GM23338 (cell line): ENCODE measurements around the gene MED13L. TPM values are rescaled to one million over a fixed set of nuclear protein-coding genes. Genes with fewer than 3 reads are reported as not detected.

Experiments
- ATAC-seq: fragments of 200-7000 bp; cut with Tn5 transposase; 3 replicates; pipeline ENCODE4 v1.9.1; 2020
- DNase-seq: peaks from one replicate; pipeline ENCODE4 v3.0.0-alpha.2; 2015; ENCODE audit warnings: low spot score
- H2AFZ ChIP-seq: fragments of 200-600 bp; sonication (generic); 2 replicates; pipeline ENCODE4 v1.8.0; 2016; ENCODE audit warnings: antibody characterized with exemption, mild to moderate bottlenecking, moderate library complexity
- H3F3A ChIP-seq: fragments of 200-600 bp; sonication (generic); replicated peaks from 2 replicates; pipeline ENCODE4 v1.8.0; 2017; ENCODE audit warnings: antibody characterized with exemption, mixed run types, low read depth
- H3K27ac ChIP-seq: fragments of 200-600 bp; sonication (generic); 2 replicates; pipeline ENCODE4 v1.6.1; 2016; ENCODE audit warnings: low read depth
- H3K27me3 ChIP-seq: fragments of 200-600 bp; sonication (generic); 2 replicates; pipeline ENCODE4 v1.8.0; 2016; ENCODE audit warnings: mild to moderate bottlenecking, mixed run types, moderate library complexity; ENCODE audit not compliant: insufficient read depth
- H3K36me3 ChIP-seq: fragments of 200-600 bp; sonication (generic); 2 replicates; pipeline ENCODE4 v1.8.0; 2016; ENCODE audit warnings: mild to moderate bottlenecking; ENCODE audit not compliant: insufficient read depth
- H3K4me1 ChIP-seq: fragments of 200-600 bp; sonication (generic); 2 replicates; pipeline ENCODE4 v1.8.0; 2016; ENCODE audit warnings: mild to moderate bottlenecking, moderate library complexity; ENCODE audit not compliant: insufficient read depth
- H3K4me2 ChIP-seq: fragments of 200-600 bp; sonication (generic); 2 replicates; pipeline ENCODE4 v1.7.1; 2017; ENCODE audit warnings: mixed run types
- H3K4me3 ChIP-seq: fragments of 200-600 bp; sonication (generic); 2 replicates; pipeline ENCODE4 v1.6.1; 2016; ENCODE audit warnings: mixed run types
- H3K79me2 ChIP-seq: fragments of 200-600 bp; sonication (generic); replicated peaks from 2 replicates; pipeline ENCODE4 v1.8.0; 2017; ENCODE audit warnings: mild to moderate bottlenecking; ENCODE audit not compliant: insufficient read depth
- H3K9me2 ChIP-seq: fragments of 200-600 bp; sonication (generic); 2 replicates; pipeline ENCODE4 v1.8.0; 2017; ENCODE audit not compliant: insufficient read depth
- H4K20me1 ChIP-seq: fragments of 200-600 bp; sonication (generic); replicated peaks from 2 replicates; pipeline ENCODE4 v1.8.0; 2017; ENCODE audit warnings: mild to moderate bottlenecking; ENCODE audit not compliant: insufficient read depth
- H3K27ac Mint-ChIP-seq: 2 replicates; pipeline ENCODE4 v1.8.0; 2020; ENCODE audit warnings: inconsistent platforms, mild to moderate bottlenecking, moderate library complexity, mixed read lengths
- H3K27me3 Mint-ChIP-seq: 3 replicates; pipeline ENCODE4 v1.8.0; 2022; ENCODE audit warnings: low read depth, mild to moderate bottlenecking, moderate library complexity, mixed read lengths, inconsistent platforms; ENCODE audit not compliant: insufficient read depth, poor library complexity
- H3K36me3 Mint-ChIP-seq: 3 replicates; pipeline ENCODE4 v1.8.0; 2021; ENCODE audit warnings: low read depth, mild to moderate bottlenecking, inconsistent platforms, moderate library complexity, mixed read lengths
- H3K4me1 Mint-ChIP-seq: 3 replicates; pipeline ENCODE4 v1.8.0; 2020; ENCODE audit warnings: mild to moderate bottlenecking, inconsistent platforms, mixed read lengths
- H3K4me3 Mint-ChIP-seq: 3 replicates; pipeline ENCODE4 v1.8.0; 2021; ENCODE audit warnings: moderate library complexity, mild to moderate bottlenecking, inconsistent platforms, mixed read lengths
- H3K9me3 Mint-ChIP-seq: 3 replicates; pipeline ENCODE4 v1.8.0; 2020; ENCODE audit warnings: moderate library complexity, mild to moderate bottlenecking, inconsistent platforms, mixed read lengths
- CREB1 ChIP-seq: fragments of 250-450 bp; sonication (Bioruptor Pico); IDR thresholded peaks from 2 replicates; pipeline ENCODE4 v1.5.0; 2020; ENCODE audit warnings: low read depth, mild to moderate bottlenecking, moderate library complexity
- EZH2phosphoT487 ChIP-seq: fragments of 200-600 bp; sonication (generic); IDR thresholded peaks from one replicate; pipeline ENCODE4 v1.8.1; 2018; ENCODE audit warnings: antibody characterized with exemption; ENCODE audit not compliant: unreplicated experiment
- JUNB ChIP-seq: IDR thresholded peaks from one replicate; pipeline ENCODE4 v1.6.1; 2016; ENCODE audit warnings: antibody characterized with exemption; ENCODE audit not compliant: unreplicated experiment
- NANOG ChIP-seq: IDR thresholded peaks from 2 replicates; pipeline ENCODE4 v1.6.1; 2016; ENCODE audit warnings: antibody characterized with exemption, borderline replicate concordance
- ZNF331 ChIP-seq: fragments of 250-450 bp; sonication (Bioruptor Pico); IDR thresholded peaks from 2 replicates; pipeline ENCODE4 v1.5.0; 2020; ENCODE audit warnings: low read depth, mild to moderate bottlenecking, moderate library complexity
- polyA plus RNA-seq: library from polyadenylated mRNA; unstranded; fragments of >200 nt; fragmentation: Nextera tagmentation; extraction: Ambion mirVana; gene quantifications from 2 replicates; pipeline ENCODE4 v1.2.1, GENCODE V29; 2016
- total RNA-seq: library from RNA; depleted of rRNA; stranded (reverse); fragments of >200 nt; shearing (Covaris generic); gene quantifications from 2 replicates; pipeline ENCODE4 v1.2.3, GENCODE V29; 2014
- TF ChIP-seq, protein P1 (sequence below), 2 experiments: fragments of 200-600 bp in 1 of 2; sonication (generic) in 1 of 2; conservative IDR thresholded peaks; 2 replicates each; pipeline versions ENCODE4 v1.5.1 to v1.6.1; 2016 to 2017; ENCODE audit warnings: antibody characterized with exemption in 2 of 2, low read depth in 2 of 2, mild to moderate bottlenecking in 2 of 2, moderate library complexity in 1 of 2
- TF ChIP-seq, protein P2 (sequence below): IDR thresholded peaks from 2 replicates; pipeline ENCODE4 v1.6.1; 2016; ENCODE audit warnings: antibody characterized with exemption
- TF ChIP-seq, protein P3 (sequence below): IDR thresholded peaks from one replicate; pipeline ENCODE4 v1.6.1; 2018; ENCODE audit warnings: antibody characterized with exemption; ENCODE audit not compliant: unreplicated experiment
- TF ChIP-seq, protein P4 (sequence below): fragments of 250-450 bp; sonication (Bioruptor Pico); IDR thresholded peaks from 2 replicates; pipeline ENCODE4 v1.5.0; 2020; ENCODE audit warnings: mild to moderate bottlenecking, moderate library complexity

MED13L gene
- total and polyA plus RNA-seq, 2 experiments from 2014 or later = 20.9 to 73.6 TPM

DNA sequence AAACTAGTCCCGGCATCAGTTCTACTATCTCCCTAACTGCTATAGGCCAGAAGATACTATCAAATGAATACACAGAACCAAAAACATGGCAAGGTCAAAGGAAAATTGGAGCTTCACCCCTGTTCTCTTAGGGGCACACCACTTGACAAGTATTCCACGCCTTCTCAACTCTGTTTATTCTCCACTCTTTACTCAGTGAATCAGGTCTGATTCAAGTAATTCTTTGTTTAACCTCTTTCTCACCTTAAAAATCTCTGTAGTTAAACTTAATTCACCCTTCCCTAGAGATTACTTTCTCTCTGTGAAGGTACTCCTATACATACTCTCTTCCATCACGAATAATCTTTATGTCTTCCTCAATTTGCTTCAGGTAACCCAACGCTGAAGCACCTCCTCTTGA is 248.9 kb downstream of the MED13L start:
- Mint-ChIP-seq H3K27me3 (no peaks in the 10 kb centered on the region), H3K36me3 (peaks cover 3% of the 10 kb centered on the region; the same call in 1 of the 3 replicates), H3K27ac (no peak overlapping the region), H3K4me3 (no peak overlapping the region), H3K4me1 (peaks cover 10% of the 10 kb centered on the region), H3K9me3 (no peaks in the 10 kb centered on the region; the same call in 1 of the 3 replicates)
- H3F3A ChIP-seq = no peaks in the 10 kb centered on the region
- no peak overlapping the region for H3K4me3 ChIP-seq
- no peaks in the 10 kb centered on the region for H3K9me2 ChIP-seq
- no peak overlapping the region for H3K4me2 ChIP-seq
- H3K4me1 ChIP-seq = peaks cover 11% of the 10 kb centered on the region; the same call in 1 of the 2 replicates
- H3K27me3 ChIP-seq = no peaks in the 10 kb centered on the region
- DNase-seq (no peak), ATAC-seq (no peak)
- no peak overlapping the region for H3K27ac ChIP-seq
- TF ChIP-seq, protein P1, sequence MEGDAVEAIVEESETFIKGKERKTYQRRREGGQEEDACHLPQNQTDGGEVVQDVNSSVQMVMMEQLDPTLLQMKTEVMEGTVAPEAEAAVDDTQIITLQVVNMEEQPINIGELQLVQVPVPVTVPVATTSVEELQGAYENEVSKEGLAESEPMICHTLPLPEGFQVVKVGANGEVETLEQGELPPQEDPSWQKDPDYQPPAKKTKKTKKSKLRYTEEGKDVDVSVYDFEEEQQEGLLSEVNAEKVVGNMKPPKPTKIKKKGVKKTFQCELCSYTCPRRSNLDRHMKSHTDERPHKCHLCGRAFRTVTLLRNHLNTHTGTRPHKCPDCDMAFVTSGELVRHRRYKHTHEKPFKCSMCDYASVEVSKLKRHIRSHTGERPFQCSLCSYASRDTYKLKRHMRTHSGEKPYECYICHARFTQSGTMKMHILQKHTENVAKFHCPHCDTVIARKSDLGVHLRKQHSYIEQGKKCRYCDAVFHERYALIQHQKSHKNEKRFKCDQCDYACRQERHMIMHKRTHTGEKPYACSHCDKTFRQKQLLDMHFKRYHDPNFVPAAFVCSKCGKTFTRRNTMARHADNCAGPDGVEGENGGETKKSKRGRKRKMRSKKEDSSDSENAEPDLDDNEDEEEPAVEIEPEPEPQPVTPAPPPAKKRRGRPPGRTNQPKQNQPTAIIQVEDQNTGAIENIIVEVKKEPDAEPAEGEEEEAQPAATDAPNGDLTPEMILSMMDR (conservative IDR thresholded peaks at IDR 0.05; ENCODE audit: low read depth in 2 of 2) = no peak
- no peak for TF ChIP-seq ZNF331
- TF ChIP-seq CREB1 = no peak
- no peak for TF ChIP-seq EZH2phosphoT487
- TF ChIP-seq, protein P2, sequence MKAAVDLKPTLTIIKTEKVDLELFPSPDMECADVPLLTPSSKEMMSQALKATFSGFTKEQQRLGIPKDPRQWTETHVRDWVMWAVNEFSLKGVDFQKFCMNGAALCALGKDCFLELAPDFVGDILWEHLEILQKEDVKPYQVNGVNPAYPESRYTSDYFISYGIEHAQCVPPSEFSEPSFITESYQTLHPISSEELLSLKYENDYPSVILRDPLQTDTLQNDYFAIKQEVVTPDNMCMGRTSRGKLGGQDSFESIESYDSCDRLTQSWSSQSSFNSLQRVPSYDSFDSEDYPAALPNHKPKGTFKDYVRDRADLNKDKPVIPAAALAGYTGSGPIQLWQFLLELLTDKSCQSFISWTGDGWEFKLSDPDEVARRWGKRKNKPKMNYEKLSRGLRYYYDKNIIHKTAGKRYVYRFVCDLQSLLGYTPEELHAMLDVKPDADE = no peak
- TF ChIP-seq JUNB = no peak
- TF ChIP-seq, protein P3, sequence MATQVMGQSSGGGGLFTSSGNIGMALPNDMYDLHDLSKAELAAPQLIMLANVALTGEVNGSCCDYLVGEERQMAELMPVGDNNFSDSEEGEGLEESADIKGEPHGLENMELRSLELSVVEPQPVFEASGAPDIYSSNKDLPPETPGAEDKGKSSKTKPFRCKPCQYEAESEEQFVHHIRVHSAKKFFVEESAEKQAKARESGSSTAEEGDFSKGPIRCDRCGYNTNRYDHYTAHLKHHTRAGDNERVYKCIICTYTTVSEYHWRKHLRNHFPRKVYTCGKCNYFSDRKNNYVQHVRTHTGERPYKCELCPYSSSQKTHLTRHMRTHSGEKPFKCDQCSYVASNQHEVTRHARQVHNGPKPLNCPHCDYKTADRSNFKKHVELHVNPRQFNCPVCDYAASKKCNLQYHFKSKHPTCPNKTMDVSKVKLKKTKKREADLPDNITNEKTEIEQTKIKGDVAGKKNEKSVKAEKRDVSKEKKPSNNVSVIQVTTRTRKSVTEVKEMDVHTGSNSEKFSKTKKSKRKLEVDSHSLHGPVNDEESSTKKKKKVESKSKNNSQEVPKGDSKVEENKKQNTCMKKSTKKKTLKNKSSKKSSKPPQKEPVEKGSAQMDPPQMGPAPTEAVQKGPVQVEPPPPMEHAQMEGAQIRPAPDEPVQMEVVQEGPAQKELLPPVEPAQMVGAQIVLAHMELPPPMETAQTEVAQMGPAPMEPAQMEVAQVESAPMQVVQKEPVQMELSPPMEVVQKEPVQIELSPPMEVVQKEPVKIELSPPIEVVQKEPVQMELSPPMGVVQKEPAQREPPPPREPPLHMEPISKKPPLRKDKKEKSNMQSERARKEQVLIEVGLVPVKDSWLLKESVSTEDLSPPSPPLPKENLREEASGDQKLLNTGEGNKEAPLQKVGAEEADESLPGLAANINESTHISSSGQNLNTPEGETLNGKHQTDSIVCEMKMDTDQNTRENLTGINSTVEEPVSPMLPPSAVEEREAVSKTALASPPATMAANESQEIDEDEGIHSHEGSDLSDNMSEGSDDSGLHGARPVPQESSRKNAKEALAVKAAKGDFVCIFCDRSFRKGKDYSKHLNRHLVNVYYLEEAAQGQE = no peak
- no peak for TF ChIP-seq NANOG
- no peaks in the 10 kb centered on the region for H3K36me3 ChIP-seq
- no peak overlapping the region for H2AFZ ChIP-seq
- peaks cover 67% of the 10 kb centered on the region for H3K79me2 ChIP-seq
- no peaks in the 10 kb centered on the region for H4K20me1 ChIP-seq

DNA sequence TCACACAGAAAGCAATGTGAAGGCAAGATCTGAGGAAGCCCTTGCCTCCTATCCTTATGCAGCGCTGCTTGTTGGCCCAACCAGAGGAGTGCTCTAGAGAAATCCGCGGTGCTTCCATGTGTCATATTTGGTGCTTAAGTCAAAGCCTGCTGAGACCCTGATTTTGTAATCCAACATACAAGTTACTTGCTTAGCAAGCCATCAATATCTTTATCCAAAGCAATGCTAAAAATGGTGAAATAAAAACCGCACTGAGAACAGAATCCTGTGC is 250.0 kb downstream of the MED13L start:
- H3K27me3 Mint-ChIP-seq = no peaks in the 10 kb centered on the region
- TF ChIP-seq, protein P4, sequence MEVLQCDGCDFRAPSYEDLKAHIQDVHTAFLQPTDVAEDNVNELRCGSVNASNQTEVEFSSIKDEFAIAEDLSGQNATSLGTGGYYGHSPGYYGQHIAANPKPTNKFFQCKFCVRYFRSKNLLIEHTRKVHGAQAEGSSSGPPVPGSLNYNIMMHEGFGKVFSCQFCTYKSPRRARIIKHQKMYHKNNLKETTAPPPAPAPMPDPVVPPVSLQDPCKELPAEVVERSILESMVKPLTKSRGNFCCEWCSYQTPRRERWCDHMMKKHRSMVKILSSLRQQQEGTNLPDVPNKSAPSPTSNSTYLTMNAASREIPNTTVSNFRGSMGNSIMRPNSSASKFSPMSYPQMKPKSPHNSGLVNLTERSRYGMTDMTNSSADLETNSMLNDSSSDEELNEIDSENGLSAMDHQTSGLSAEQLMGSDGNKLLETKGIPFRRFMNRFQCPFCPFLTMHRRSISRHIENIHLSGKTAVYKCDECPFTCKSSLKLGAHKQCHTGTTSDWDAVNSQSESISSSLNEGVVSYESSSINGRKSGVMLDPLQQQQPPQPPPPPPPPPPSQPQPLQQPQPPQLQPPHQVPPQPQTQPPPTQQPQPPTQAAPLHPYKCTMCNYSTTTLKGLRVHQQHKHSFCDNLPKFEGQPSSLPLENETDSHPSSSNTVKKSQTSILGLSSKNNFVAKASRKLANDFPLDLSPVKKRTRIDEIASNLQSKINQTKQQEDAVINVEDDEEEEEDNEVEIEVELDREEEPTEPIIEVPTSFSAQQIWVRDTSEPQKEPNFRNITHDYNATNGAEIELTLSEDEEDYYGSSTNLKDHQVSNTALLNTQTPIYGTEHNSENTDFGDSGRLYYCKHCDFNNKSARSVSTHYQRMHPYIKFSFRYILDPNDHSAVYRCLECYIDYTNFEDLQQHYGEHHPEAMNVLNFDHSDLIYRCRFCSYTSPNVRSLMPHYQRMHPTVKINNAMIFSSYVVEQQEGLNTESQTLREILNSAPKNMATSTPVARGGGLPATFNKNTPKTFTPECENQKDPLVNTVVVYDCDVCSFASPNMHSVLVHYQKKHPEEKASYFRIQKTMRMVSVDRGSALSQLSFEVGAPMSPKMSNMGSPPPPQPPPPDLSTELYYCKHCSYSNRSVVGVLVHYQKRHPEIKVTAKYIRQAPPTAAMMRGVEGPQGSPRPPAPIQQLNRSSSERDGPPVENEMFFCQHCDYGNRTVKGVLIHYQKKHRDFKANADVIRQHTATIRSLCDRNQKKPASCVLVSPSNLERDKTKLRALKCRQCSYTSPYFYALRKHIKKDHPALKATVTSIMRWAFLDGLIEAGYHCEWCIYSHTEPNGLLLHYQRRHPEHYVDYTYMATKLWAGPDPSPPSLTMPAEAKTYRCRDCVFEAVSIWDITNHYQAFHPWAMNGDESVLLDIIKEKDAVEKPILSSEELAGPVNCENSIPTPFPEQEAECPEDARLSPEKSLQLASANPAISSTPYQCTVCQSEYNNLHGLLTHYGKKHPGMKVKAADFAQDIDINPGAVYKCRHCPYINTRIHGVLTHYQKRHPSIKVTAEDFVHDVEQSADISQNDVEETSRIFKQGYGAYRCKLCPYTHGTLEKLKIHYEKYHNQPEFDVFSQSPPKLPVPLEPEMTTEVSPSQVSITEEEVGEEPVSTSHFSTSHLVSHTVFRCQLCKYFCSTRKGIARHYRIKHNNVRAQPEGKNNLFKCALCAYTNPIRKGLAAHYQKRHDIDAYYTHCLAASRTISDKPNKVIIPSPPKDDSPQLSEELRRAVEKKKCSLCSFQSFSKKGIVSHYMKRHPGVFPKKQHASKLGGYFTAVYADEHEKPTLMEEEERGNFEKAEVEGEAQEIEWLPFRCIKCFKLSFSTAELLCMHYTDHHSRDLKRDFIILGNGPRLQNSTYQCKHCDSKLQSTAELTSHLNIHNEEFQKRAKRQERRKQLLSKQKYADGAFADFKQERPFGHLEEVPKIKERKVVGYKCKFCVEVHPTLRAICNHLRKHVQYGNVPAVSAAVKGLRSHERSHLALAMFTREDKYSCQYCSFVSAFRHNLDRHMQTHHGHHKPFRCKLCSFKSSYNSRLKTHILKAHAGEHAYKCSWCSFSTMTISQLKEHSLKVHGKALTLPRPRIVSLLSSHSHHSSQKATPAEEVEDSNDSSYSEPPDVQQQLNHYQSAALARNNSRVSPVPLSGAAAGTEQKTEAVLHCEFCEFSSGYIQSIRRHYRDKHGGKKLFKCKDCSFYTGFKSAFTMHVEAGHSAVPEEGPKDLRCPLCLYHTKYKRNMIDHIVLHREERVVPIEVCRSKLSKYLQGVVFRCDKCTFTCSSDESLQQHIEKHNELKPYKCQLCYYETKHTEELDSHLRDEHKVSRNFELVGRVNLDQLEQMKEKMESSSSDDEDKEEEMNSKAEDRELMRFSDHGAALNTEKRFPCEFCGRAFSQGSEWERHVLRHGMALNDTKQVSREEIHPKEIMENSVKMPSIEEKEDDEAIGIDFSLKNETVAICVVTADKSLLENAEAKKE (CRISPR knock-in tag) = no peak
- H3K4me1 ChIP-seq = peaks cover 11% of the 10 kb centered on the region; the same call in 1 of the 2 replicates
- no peaks in the 10 kb centered on the region for H3F3A ChIP-seq
- H3K27ac Mint-ChIP-seq = no peak overlapping the region
- no peak overlapping the region for H3K4me3 ChIP-seq
- no peaks in the 10 kb centered on the region for H4K20me1 ChIP-seq
- peaks cover 3% of the 10 kb centered on the region; the same call in 1 of the 3 replicates for H3K36me3 Mint-ChIP-seq
- ATAC-seq = peak; percentile 62
- peaks cover 10% of the 10 kb centered on the region for H3K4me1 Mint-ChIP-seq
- no peak overlapping the region for H2AFZ ChIP-seq
- peak overlapping the region; percentile 5; the same call in 1 of the 2 replicates for H3K27ac ChIP-seq
- no peak overlapping the region for H3K4me3 Mint-ChIP-seq
- H3K9me2 ChIP-seq = no peaks in the 10 kb centered on the region
- H3K9me3 Mint-ChIP-seq = no peaks in the 10 kb centered on the region; the same call in 1 of the 3 replicates
- H3K36me3 ChIP-seq = no peaks in the 10 kb centered on the region
- H3K27me3 ChIP-seq = no peaks in the 10 kb centered on the region
- no peak overlapping the region for H3K4me2 ChIP-seq
- H3K79me2 ChIP-seq = peaks cover 63% of the 10 kb centered on the region
- DNase-seq = peak; percentile 20
